ENCODE measurements around the gene MED26. TPM values are rescaled to one million over a fixed set of nuclear protein-coding genes. Genes with fewer than 3 reads are reported as not detected.
A peak's percentile ranks its signal among the peaks of the same experiment; 100 is the strongest.

The MED26 gene
- total RNA-seq, 1 donor from 2014 or later = 11.3 TPM

DNA sequence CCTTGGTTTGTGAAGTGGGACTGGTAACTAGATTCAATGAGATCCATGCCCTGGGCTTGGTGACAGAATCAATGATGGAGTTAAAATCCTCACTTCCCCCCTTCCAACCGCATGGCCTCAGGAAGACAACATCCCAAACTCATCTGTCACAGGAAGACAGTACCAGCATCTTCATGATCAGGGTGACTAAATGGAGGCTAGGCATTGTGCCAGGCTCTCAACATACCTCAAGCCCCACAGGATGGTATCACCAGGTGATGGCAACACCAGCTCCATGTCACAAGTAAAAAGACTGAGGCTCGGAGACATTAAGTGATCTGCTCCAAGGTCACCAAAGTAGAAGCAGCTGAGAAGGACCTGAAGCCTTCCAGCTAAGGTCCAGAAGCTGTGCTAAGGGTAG is 14.2 kb downstream of the MED26 start:
- intact Hi-C loops (cut with DNase I) = no loop called here
- no peak for TF ChIP-seq POLR2A (IDR thresholded peaks at IDR 0.05)
- TF ChIP-seq, protein P1, sequence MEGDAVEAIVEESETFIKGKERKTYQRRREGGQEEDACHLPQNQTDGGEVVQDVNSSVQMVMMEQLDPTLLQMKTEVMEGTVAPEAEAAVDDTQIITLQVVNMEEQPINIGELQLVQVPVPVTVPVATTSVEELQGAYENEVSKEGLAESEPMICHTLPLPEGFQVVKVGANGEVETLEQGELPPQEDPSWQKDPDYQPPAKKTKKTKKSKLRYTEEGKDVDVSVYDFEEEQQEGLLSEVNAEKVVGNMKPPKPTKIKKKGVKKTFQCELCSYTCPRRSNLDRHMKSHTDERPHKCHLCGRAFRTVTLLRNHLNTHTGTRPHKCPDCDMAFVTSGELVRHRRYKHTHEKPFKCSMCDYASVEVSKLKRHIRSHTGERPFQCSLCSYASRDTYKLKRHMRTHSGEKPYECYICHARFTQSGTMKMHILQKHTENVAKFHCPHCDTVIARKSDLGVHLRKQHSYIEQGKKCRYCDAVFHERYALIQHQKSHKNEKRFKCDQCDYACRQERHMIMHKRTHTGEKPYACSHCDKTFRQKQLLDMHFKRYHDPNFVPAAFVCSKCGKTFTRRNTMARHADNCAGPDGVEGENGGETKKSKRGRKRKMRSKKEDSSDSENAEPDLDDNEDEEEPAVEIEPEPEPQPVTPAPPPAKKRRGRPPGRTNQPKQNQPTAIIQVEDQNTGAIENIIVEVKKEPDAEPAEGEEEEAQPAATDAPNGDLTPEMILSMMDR (IDR thresholded peaks at IDR 0.05) = no peak
- no peak for TF ChIP-seq POLR2AphosphoS5 (IDR thresholded peaks at IDR 0.05; ENCODE audit: insufficient read depth in 1 of 2, low read depth in 1 of 2)
- DNase-seq (ENCODE audit: extremely low spot score in 2 of 2) = no peak
- H3K9me3 ChIP-seq = no peaks in the 10 kb centered on the region
- no peak overlapping the region for H3K27ac ChIP-seq
- no peaks in the 10 kb centered on the region for H3K36me3 ChIP-seq
- H3K4me1 ChIP-seq = peaks cover 82% of the 10 kb centered on the region
- H3K27me3 ChIP-seq = no peaks in the 10 kb centered on the region
- H3K4me3 ChIP-seq = no peak overlapping the region

DNA sequence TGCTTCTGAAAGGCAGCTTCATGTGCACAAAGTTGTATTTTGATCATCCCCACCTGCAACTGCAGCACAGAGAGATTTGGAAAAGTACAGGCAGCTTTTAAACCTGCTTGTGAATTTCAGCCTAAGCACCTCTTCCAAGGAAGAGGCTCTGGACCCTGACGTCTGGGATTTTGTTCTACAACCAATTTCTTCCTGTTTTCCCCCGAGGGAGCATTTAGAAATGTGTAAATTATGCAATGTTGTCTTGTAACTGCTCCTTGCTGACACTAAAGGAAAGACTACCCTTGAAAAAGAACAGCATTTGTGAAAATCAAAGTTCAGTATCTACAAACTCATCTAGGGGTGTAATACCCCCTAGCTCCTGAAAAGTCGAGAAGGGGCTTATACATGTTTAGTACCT is 15.4 kb downstream of the MED26 start:
- H3K9me3 ChIP-seq = no peaks in the 10 kb centered on the region
- H3K27me3 ChIP-seq = no peaks in the 10 kb centered on the region
- H3K4me1 ChIP-seq = peaks cover 93% of the 10 kb centered on the region
- peak overlapping the region; percentile 7 for H3K27ac ChIP-seq
- TF ChIP-seq POLR2AphosphoS5 (IDR thresholded peaks at IDR 0.05; ENCODE audit: insufficient read depth in 1 of 2, low read depth in 1 of 2) (no peak), POLR2A (IDR thresholded peaks at IDR 0.05) (no peak)
- TF ChIP-seq, protein P1 (IDR thresholded peaks at IDR 0.05) = no peak
- intact Hi-C loops (cut with DNase I) = no loop called here
- H3K36me3 ChIP-seq = no peaks in the 10 kb centered on the region
- H3K4me3 ChIP-seq = no peak overlapping the region
- no peak for DNase-seq (ENCODE audit: extremely low spot score in 2 of 2)

DNA sequence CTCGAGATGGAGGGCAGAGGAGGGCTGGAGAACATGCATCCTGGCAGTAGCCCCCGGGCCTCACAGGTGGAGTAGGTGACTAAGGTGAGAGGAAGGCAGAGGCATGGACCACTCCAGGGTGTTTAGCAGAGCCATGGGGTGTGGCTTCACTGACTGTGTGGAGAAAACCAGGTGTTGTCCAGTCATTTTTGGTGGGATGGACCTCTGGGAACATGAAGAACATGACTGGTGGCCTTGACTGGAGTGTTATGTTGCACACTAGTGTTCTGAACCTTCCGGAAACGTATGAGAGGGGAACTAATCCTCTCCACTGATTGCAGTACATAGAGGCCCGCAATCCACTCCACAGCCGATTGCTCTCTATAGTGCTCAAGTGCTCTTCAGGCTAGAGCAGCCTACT is 16.9 kb downstream of the MED26 start:
- intact Hi-C loops (cut with DNase I) = no loop called here
- DNase-seq (ENCODE audit: extremely low spot score in 2 of 2) = no peak
- Histone ChIP-seq H3K27ac (peak overlapping the region; percentile 3), H3K36me3 (no peaks in the 10 kb centered on the region), H3K27me3 (no peaks in the 10 kb centered on the region), H3K4me3 (no peak overlapping the region), H3K9me3 (no peaks in the 10 kb centered on the region), H3K4me1 (peaks cover 92% of the 10 kb centered on the region)
- TF ChIP-seq POLR2A (IDR thresholded peaks at IDR 0.05) = no peak
- TF ChIP-seq, protein P1 (IDR thresholded peaks at IDR 0.05) = no peak
- no peak for TF ChIP-seq POLR2AphosphoS5 (IDR thresholded peaks at IDR 0.05; ENCODE audit: insufficient read depth in 1 of 2, low read depth in 1 of 2)

DNA sequence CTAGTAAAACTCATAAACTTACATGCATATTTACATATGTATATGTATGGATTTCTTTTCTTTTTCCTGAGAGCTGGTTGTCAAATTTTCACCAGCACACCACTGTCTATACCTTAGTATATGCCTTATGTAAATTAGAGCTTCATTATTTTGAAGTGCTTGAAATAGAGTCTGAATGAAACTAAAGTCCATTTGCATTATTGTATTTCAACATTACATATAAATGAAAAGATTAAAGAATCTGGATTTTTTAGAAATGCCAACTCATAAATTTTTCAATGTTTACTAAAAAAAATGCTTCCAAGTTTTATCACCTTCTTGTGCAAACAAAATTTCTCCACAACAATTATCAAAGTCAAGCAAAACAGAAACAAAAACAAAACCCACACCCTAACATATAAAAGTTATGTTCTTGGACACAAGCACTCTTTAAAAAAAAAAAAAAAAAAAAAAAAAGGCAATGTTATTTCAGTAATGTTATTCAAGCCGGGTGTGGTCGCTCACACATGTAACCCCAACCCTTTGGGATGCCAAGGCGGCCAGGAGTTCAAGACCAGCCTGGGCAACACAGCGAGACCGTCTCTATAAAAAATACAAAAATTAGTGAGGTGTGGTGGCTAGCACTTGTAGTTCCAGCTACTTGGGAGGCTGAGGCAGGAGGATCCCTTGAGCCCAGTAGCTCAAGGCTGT is 18.3 kb downstream of the MED26 start:
- no peaks in the 10 kb centered on the region for H3K36me3 ChIP-seq
- H3K27me3 ChIP-seq = no peaks in the 10 kb centered on the region
- H3K4me3 ChIP-seq = no peak overlapping the region
- intact Hi-C loops (cut with DNase I) = no loop called here
- TF ChIP-seq POLR2AphosphoS5 (IDR thresholded peaks at IDR 0.05; ENCODE audit: insufficient read depth in 1 of 2, low read depth in 1 of 2) (no peak), POLR2A (IDR thresholded peaks at IDR 0.05) (no peak)
- TF ChIP-seq, protein P1 (IDR thresholded peaks at IDR 0.05) = no peak
- H3K27ac ChIP-seq = peak overlapping the region; percentile 30
- no peak for DNase-seq (ENCODE audit: extremely low spot score in 2 of 2)
- H3K9me3 ChIP-seq = no peaks in the 10 kb centered on the region
- H3K4me1 ChIP-seq = peaks cover 89% of the 10 kb centered on the region

DNA sequence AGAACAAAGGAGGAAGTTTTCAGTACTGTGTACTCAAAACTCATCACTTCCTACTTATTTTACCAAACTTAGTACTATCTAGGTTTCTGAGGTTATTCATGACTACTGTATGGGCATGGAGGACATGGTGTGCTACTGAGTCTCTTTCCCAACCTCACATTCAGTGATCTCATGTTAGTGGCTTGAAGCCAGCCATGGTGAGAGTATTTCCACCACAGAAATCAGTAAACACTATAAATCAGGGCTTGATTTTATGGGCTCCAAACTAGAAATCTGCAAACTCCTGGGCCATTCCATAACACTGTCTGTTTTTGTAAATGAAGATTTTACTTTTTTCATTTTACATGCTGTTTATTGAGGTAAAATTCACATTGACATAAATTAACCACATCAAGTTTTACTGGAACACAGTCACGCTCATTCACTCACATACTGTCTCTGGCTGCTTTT is 19.7 kb downstream of the MED26 start:
- Histone ChIP-seq H3K27me3 (no peaks in the 10 kb centered on the region), H3K27ac (peak overlapping the region; percentile 68), H3K36me3 (no peaks in the 10 kb centered on the region), H3K4me3 (no peak overlapping the region), H3K4me1 (peaks cover 79% of the 10 kb centered on the region), H3K9me3 (no peaks in the 10 kb centered on the region)
- intact Hi-C loops (cut with DNase I) = no loop called here
- peak in 1 of 2 donors; percentile 97 for TF ChIP-seq POLR2AphosphoS5 (IDR thresholded peaks at IDR 0.05; ENCODE audit: insufficient read depth in 1 of 2, low read depth in 1 of 2)
- TF ChIP-seq POLR2A (IDR thresholded peaks at IDR 0.05) = no peak
- TF ChIP-seq, protein P1 (IDR thresholded peaks at IDR 0.05) = no peak
- DNase-seq (ENCODE audit: extremely low spot score in 2 of 2) = no peak

Measured in vagina (tissue), 2 donors.